GM12875 (cell line): Measurements from ENCODE around the gene SEMA4C.

ENCODE experiments used
- H3K4me3 ChIP-seq: one replicate; pipeline ENCODE4 v1.5.1; 2011; ENCODE audit warnings: low read depth, low read length, control low read depth
- TF ChIP-seq, protein P1 (sequence below): IDR thresholded peaks from 2 replicates; pipeline ENCODE4 v1.5.1; 2011; ENCODE audit warnings: low read depth, mild to moderate bottlenecking, control low read depth, inconsistent platforms, low read length, moderate library complexity, borderline replicate concordance; ENCODE audit not compliant: insufficient read depth

SEMA4C gene

DNA sequence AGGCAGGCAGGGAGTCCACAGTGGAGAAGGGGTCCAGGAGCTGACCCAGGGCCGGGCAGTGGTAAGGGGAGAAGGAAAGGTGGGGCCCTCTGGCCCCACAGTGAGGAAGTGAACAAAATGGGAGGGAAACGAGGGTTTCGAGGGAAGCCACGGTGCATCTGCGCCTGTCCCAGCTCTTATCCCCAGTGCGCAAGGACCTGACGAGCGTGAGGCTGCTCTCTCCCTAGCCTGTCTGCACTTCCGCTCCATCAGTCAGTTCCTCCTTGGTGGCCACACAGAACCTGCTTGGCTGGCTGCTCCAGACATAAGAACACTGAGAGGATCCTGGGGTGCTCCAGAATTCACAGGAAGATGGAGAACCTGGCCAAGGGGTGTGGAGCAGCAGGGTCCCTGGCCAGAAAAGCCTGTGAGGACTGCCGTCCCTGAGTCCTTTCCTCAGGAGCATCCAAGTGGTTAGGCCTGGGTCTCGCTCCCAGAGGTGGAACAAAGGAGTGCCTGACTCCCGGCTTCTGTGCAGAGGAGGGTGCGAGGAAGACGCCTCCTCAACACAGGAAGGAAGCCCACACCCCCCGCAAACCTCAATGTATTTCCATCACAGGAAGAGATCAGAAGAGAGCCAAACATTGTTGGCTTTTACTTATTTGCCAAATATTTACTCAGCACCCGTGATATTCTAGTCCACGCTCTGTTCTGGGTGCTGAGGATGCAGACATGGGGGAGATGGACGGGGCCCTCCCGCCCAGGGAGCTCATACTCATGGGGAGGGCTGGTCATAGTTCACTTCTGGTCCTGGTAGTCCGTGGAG is 43.7 kb upstream of the SEMA4C start:
- H3K4me3 ChIP-seq, result no peak overlapping the region
- TF ChIP-seq, protein P1, sequence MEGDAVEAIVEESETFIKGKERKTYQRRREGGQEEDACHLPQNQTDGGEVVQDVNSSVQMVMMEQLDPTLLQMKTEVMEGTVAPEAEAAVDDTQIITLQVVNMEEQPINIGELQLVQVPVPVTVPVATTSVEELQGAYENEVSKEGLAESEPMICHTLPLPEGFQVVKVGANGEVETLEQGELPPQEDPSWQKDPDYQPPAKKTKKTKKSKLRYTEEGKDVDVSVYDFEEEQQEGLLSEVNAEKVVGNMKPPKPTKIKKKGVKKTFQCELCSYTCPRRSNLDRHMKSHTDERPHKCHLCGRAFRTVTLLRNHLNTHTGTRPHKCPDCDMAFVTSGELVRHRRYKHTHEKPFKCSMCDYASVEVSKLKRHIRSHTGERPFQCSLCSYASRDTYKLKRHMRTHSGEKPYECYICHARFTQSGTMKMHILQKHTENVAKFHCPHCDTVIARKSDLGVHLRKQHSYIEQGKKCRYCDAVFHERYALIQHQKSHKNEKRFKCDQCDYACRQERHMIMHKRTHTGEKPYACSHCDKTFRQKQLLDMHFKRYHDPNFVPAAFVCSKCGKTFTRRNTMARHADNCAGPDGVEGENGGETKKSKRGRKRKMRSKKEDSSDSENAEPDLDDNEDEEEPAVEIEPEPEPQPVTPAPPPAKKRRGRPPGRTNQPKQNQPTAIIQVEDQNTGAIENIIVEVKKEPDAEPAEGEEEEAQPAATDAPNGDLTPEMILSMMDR, result no peak

DNA sequence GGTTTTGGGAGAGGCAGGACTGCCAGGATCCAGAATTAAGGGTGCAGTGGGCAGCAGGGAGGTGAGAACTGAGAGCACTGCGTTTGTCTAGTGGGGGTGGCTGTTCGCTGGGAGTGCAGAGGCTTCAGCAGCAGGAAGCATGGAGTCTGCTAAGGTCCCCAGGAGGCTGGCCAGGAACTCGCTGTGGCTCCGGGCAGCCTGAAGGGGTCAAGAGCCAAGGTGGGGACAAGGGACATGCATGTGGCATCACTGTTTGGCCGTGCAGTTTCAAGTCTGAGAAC is 43.2 kb upstream of the SEMA4C start:
- TF ChIP-seq, protein P1, result no peak
- H3K4me3 ChIP-seq, result no peak overlapping the region

DNA sequence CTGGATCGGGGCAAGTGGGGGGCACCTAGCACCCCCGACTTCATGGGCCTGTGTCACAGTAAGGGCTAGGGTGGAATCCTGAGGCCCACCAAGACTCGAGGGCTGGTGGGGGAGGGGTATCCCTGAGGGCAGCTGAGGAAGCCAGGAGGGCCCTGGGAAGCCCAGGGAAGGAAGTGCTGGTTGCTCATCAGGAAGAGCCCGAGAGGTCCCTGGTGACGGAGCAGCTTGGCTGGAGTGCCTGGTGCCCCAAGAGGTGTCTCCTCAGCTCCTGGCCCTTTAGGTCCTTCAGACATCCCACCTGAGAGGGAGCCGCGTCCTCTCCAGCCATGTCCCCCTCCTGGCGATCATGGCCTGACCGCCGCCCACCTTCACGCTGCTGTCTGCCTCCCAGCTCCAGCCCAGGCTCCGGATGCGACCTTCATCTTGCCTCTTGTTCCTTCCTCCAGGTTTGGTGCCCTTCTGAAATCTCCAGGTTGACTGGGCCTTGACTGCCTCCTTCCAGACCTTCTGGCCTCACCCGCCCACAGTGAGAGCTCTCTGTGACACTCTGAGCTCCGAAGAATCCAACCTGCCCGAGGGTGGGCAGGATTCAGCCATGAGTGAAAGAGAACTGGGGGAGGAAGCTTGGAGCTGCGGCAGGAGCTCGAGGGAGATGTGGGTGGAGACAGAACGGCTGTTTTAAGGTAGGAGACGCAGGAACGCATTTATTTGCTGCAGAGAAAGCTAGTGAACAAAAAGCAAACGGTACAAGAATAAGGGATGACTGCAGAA is 42.7 kb upstream of the SEMA4C start:
- H3K4me3 ChIP-seq, result no peak overlapping the region
- TF ChIP-seq, protein P1, result no peak

DNA sequence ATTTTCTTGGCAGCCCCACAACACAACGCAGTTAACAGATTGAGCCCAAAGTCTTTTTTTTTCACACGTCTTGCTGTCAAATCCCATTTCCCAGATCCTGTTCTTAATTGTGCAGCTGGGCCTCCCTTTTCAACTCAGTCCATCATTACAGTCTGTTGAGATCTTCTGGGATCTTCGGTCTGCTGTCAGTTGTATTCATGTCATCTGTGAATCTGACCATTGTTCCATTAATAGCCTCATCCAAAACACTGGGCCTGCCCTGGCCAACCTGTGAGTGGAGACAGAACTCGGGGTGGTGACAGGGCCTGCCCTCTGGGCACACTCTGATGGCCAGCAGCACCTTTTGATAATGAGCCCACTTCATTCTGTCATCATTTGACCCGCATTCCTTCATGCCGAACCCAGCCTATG is 39.7 kb upstream of the SEMA4C start:
- TF ChIP-seq, protein P1, result no peak
- no peak overlapping the region for H3K4me3 ChIP-seq

DNA sequence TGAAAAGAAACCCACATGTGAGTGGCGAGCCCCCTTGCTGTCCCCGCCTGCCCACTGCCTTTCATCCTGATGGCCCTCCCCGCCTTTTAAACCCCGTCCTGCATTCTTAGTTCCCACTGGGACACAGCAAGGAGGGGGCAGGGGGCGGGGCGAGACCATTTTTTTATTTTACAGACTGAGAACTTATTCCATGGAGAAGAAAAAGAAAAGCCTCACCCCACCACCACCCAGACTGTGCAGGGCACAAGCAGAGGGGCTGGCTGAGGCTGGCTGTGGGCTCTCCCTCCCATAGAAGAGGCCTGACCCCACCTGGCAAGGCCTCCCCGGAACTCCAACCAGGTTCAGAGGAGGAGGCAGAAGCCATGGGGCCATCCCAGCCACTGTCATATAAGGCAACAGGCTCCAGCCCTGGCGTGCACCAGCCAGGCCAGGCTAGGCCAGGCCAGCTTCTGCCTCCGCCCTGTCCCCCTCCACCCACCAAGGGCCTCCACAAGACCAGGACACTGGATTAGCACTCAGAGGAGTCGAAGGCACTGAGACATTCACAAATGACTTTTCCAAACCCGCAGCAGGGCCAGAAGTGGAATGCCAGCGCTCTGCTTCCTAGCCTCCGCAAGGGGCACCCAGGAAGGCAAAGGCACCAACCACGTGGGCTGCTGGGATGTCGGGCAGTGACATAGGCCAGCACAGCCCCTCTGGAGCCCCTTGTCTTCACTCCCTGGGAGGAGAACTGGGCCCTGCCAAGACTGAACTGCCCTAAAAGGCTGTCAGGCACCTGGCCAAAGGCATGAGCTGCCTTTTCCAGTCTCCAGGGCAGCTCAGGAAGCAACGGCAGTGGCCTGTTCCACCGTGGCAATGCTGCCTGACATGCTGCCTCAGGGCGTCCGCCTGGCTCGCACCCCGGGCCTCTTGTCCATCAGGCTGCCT is 37.5 kb upstream of the SEMA4C start:
- no peak overlapping the region for H3K4me3 ChIP-seq
- TF ChIP-seq, protein P1, result no peak

DNA sequence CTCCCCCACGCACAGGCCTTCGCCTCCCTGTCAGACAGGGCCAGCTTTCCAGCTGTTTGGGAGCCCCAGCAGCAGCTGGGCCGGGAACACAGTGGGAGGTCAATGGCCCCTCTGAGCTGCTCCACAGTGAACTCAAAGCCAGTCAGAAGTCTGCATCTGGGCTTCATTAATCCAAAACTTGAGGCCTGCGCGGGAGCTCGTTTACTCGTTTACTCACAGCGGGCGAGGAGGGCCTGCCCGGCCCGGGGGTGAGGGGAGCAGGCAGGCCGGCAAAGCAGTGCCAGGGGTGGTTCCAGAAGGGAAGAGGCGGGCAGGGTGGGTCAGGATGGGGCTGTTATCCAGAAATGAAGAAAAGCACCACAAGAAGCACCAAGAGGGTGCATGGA is 36.8 kb upstream of the SEMA4C start:
- no peak overlapping the region for H3K4me3 ChIP-seq
- TF ChIP-seq, protein P1, result no peak
